ENCODE data around the gene TAB3. TPM values are rescaled to one million over a fixed set of nuclear protein-coding genes. Genes with fewer than 3 reads are reported as not detected.

Gene TAB3
- total and polyA plus RNA-seq, 12 donors: 7.0 to 44.6 (median 22.1) TPM

DNA sequence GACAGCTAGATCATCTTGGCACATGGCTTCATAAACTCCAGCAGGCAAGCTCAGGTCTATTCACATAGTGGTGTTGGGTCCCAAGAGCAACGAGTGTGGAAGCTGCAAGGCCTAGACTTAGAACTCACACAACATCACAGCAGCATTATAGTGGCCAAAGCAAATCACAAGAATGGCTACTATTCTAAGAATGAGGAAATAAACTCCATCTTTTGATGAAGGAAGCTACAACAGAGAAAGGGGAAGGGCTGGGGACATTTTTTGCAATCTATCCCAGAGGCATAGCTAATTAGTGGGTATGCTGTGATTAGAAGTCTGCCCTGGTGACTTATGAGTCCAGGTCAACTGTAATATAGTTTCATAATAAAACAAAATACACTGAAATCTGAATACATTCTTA is 42.9 kb upstream of the TAB3 start:
- no peak for TF ChIP-seq POLR2A (IDR thresholded peaks at IDR 0.05)
- TF ChIP-seq CTCF (IDR thresholded peaks at IDR 0.05): no peak
- H3K27ac ChIP-seq: no peak overlapping the region
- DNase-seq: no peak
- H3K4me1 ChIP-seq (replicated peaks in 1 of 2): no peaks in the 10 kb centered on the region
- H3K9me3 ChIP-seq (replicated peaks in 1 of 3): no peaks in the 10 kb centered on the region
- intact Hi-C loops (cut with DNase I): no loop called here
- H3K27me3 ChIP-seq: peaks cover 21% of the 10 kb centered on the region
- no peaks in the 10 kb centered on the region for H3K36me3 ChIP-seq (replicated peaks in 1 of 2)
- 60 to 100% (median 82%) methylated on average over 1 of the region's 1 CpG for WGBS, 4 donors
- no peak overlapping the region for H3K4me3 ChIP-seq

DNA sequence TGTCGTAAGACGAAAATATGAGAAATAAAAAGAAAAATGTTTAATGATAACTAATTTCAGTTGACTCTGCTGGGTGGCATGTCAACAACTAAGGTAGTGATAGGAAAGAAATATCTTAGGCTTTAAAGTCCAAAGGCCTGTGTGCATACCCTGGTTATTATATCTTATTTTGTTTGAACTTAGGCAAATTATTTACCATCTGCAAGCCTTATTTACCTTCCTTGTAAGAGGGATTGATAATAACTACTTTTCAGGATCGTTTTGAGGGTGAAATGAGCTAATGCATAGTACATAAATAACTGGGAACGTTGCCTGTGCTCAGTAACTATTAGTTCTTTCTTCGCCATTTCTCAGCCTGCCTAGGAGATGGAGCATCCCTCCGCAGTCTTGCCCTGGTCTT is 41.6 kb upstream of the TAB3 start:
- Histone ChIP-seq H3K4me1 (replicated peaks in 1 of 2) (no peaks in the 10 kb centered on the region), H3K9me3 (replicated peaks in 1 of 3) (no peaks in the 10 kb centered on the region), H3K27ac (no peak overlapping the region), H3K36me3 (replicated peaks in 1 of 2) (no peaks in the 10 kb centered on the region), H3K4me3 (no peak overlapping the region), H3K27me3 (peaks cover 21% of the 10 kb centered on the region)
- TF ChIP-seq CTCF (IDR thresholded peaks at IDR 0.05): no peak
- TF ChIP-seq POLR2A (IDR thresholded peaks at IDR 0.05): no peak
- 66 to 82% (median 75%) methylated on average over 6 of the region's 6 CpGs for WGBS, 4 donors
- intact Hi-C loops (cut with DNase I): no loop called here
- no peak for DNase-seq

DNA sequence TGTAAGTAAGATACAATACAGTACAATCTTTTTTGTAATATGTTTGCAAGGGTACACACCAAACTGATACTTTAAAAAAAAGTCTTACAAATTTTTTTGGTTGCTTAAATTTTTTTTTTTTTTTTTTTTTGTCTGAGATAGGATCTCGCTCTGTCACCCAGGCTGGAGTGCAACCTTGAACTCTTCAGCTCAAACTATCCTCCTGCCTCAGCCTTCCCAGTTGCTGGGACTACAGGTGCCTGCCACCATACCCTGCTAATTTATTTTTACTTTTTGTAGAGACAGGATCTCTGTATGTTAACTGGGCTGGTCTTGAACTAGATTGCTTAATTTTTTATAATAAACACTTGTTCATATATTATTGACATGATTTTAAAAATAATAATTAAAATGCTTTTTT is 41.1 kb upstream of the TAB3 start:
- Histone ChIP-seq H3K4me3 (no peak overlapping the region), H3K9me3 (replicated peaks in 1 of 3) (no peaks in the 10 kb centered on the region), H3K27me3 (peaks cover 20% of the 10 kb centered on the region), H3K4me1 (replicated peaks in 1 of 2) (no peaks in the 10 kb centered on the region), H3K27ac (no peak overlapping the region), H3K36me3 (replicated peaks in 1 of 2) (no peaks in the 10 kb centered on the region)
- 61 to 71% (median 66%) methylated on average over 1 of the region's 1 CpG for WGBS, 4 donors
- intact Hi-C loops (cut with DNase I): no loop called here
- no peak for TF ChIP-seq POLR2A (IDR thresholded peaks at IDR 0.05)
- no peak for TF ChIP-seq CTCF (IDR thresholded peaks at IDR 0.05)
- no peak for DNase-seq

GRCh38 chrX:30920271-30920670 is 31.2 kb upstream of the TAB3 start:
- H3K36me3 ChIP-seq (replicated peaks in 1 of 2): no peaks in the 10 kb centered on the region
- DNase-seq: no peak
- H3K4me3 ChIP-seq: no peak overlapping the region
- TF ChIP-seq POLR2A (IDR thresholded peaks at IDR 0.05): no peak
- no peak for TF ChIP-seq CTCF (IDR thresholded peaks at IDR 0.05)
- H3K27me3 ChIP-seq: peaks cover 8% of the 10 kb centered on the region
- WGBS, 4 donors: 83 to 94% (median 87%) methylated on average over 3 of the region's 3 CpGs
- H3K27ac ChIP-seq: no peak overlapping the region
- no peaks in the 10 kb centered on the region for H3K9me3 ChIP-seq (replicated peaks in 1 of 3)
- intact Hi-C loops (cut with DNase I): no loop called here
- no peaks in the 10 kb centered on the region for H3K4me1 ChIP-seq (replicated peaks in 1 of 2)

All from adrenal gland (tissue), 12 donors.